Left ventricle myocardium inferior (tissue), 1 donor: ENCODE data around the gene BNC2. TPM values are rescaled to one million over a fixed set of nuclear protein-coding genes. Genes with fewer than 3 reads are reported as not detected.

Experiments used
- DNase-seq: peaks from one replicate; pipeline ENCODE4 v3.0.0-alpha.2; 2020
- H3K27ac ChIP-seq: fragments of 200-600 bp; replicated peaks from 2 replicates; pipeline ENCODE4 v1.8.0; 2021
- H3K27me3 ChIP-seq: fragments of 200-600 bp; 2 replicates; pipeline ENCODE4 v1.8.0; 2021; ENCODE audit warnings: low read depth
- H3K36me3 ChIP-seq: fragments of 200-600 bp; 2 replicates; pipeline ENCODE4 v1.8.0; 2021
- H3K4me1 ChIP-seq: fragments of 200-600 bp; 2 replicates; pipeline ENCODE4 v1.8.0; 2021
- H3K4me3 ChIP-seq: fragments of 200-600 bp; 2 replicates; pipeline ENCODE4 v1.8.0; 2021; ENCODE audit warnings: mild to moderate bottlenecking, moderate library complexity
- H3K9me3 ChIP-seq: fragments of 200-600 bp; replicated peaks from 2 replicates; pipeline ENCODE4 v1.8.0; 2021
- CTCF ChIP-seq: fragments of 200-600 bp; IDR thresholded peaks from 2 replicates; pipeline ENCODE4 v1.8.0; 2021; ENCODE audit warnings: antibody characterized with exemption, mild to moderate bottlenecking, borderline replicate concordance
- intact Hi-C: fragments of 100-400 bp; cut with micrococcal nuclease; formaldehyde crosslinking; loops from one replicate; pipeline ENCODE4 v1.11.0; 2022
- total RNA-seq: library from RNA; stranded (reverse); fragmentation: NEBNext Ultra II Directional; extraction: Animal tissue kit (Norgen Biotek cat#: 25700); gene quantifications from one replicate; pipeline ENCODE4 v1.2.1, GENCODE V29; 2021
- donor health status: DM: no; HTN: yes; CAD: no; lungs with severe emphysema.

BNC2 gene
- total RNA-seq, 1 donor from 2014 or later, result 3.5 TPM

- Histone ChIP-seq H3K27me3 (peaks cover 9% of the 10 kb centered on the region), H3K27ac (no peak overlapping the region), H3K4me3 (no peak overlapping the region), H3K36me3 (no peaks in the 10 kb centered on the region), H3K4me1 (no peaks in the 10 kb centered on the region), H3K9me3 (no peaks in the 10 kb centered on the region)
- no peak for TF ChIP-seq CTCF
- intact Hi-C loops, result no loop called here
- no peak for DNase-seq
Measured at GRCh38 chr9:16753256-16753655, 117.2 kb downstream of the BNC2 start.

GRCh38 chr9:16752601-16753000 lies 117.9 kb downstream of the BNC2 start:
- H3K9me3 ChIP-seq, result no peaks in the 10 kb centered on the region

GRCh38 chr9:16750553-16750952 lies 119.9 kb downstream of the BNC2 start:
- Histone ChIP-seq H3K36me3 (no peaks in the 10 kb centered on the region), H3K4me1 (no peaks in the 10 kb centered on the region), H3K9me3 (no peaks in the 10 kb centered on the region), H3K27ac (no peak overlapping the region), H3K4me3 (no peak overlapping the region), H3K27me3 (no peaks in the 10 kb centered on the region)
- intact Hi-C loops, result no loop called here
- DNase-seq, result no peak
- no peak for TF ChIP-seq CTCF

More at GRCh38 chr9:16752601-16753000, 117.9 kb downstream of the BNC2 start:
- no peak for DNase-seq
- TF ChIP-seq CTCF, result no peak
- H3K4me3 ChIP-seq, result no peak overlapping the region
- no peaks in the 10 kb centered on the region for H3K4me1 ChIP-seq
- intact Hi-C loops, result no loop called here
- no peak overlapping the region for H3K27ac ChIP-seq
- H3K36me3 ChIP-seq, result no peaks in the 10 kb centered on the region
- H3K27me3 ChIP-seq, result peaks cover 9% of the 10 kb centered on the region

GRCh38 chr9:16745359-16745758 lies 125.1 kb downstream of the BNC2 start:
- no peak for TF ChIP-seq CTCF
- Histone ChIP-seq H3K27ac (no peak overlapping the region), H3K36me3 (no peaks in the 10 kb centered on the region), H3K4me1 (peaks cover 6% of the 10 kb centered on the region), H3K9me3 (no peaks in the 10 kb centered on the region), H3K27me3 (no peaks in the 10 kb centered on the region), H3K4me3 (no peak overlapping the region)
- intact Hi-C loops, result no loop called here
- DNase-seq, result no peak

GRCh38 chr9:16744394-16744793 lies 126.1 kb downstream of the BNC2 start:
- no peak for DNase-seq
- TF ChIP-seq CTCF, result no peak
- intact Hi-C loops, result no loop called here
- H3K36me3 ChIP-seq, result no peaks in the 10 kb centered on the region
- H3K27ac ChIP-seq, result no peak overlapping the region
- no peak overlapping the region for H3K4me3 ChIP-seq
- H3K27me3 ChIP-seq, result no peaks in the 10 kb centered on the region
- no peaks in the 10 kb centered on the region for H3K9me3 ChIP-seq
- H3K4me1 ChIP-seq, result peaks cover 6% of the 10 kb centered on the region

GRCh38 chr9:16743375-16743774 lies 127.1 kb downstream of the BNC2 start:
- peaks cover 6% of the 10 kb centered on the region for H3K4me1 ChIP-seq
- intact Hi-C loops, result no loop called here
- DNase-seq, result no peak
- no peak for TF ChIP-seq CTCF
- H3K36me3 ChIP-seq, result no peaks in the 10 kb centered on the region
- H3K9me3 ChIP-seq, result no peaks in the 10 kb centered on the region
- H3K4me3 ChIP-seq, result no peak overlapping the region
- H3K27ac ChIP-seq, result no peak overlapping the region
- no peaks in the 10 kb centered on the region for H3K27me3 ChIP-seq
